ENCODE data around the gene COX18. TPM values are rescaled to one million over a fixed set of nuclear protein-coding genes. Genes with fewer than 3 reads are reported as not detected.

COX18 gene
- total RNA-seq, 1 experiment from 2014 or later, result 9.9 TPM

- POLR2A ChIA-PET, result no interaction called here
- H3K4me3 ChIP-seq (ENCODE audit: low read depth in 2 of 2, low read length in 2 of 2), result no peak overlapping the region
- no peaks in the 10 kb centered on the region for H3K9me3 ChIP-seq (ENCODE audit: control insufficient read depth, insufficient read depth, low read depth, low read length)
- CTCF ChIA-PET, result no interaction called here
- no TSS peak for BruUV-seq (replicated peaks)
- H3K27ac ChIP-seq (ENCODE audit: low read length), result no peak overlapping the region
- DNase-seq (ENCODE audit: low read depth, low spot score) (no peak), ATAC-seq (no peak)
- in situ Hi-C loops (cut with HindIII; ENCODE audit: low pct_unique_long_range_greater_than_20kb, low sequenced_read_pairs), result no loop called here
- intact Hi-C loops (cut with micrococcal nuclease; ENCODE audit: unreplicated experiment), result no loop called here
- no peaks in the 10 kb centered on the region for H3K27me3 ChIP-seq (ENCODE audit: control insufficient read depth, insufficient read depth, low read length)
- H3K4me1 ChIP-seq (ENCODE audit: control insufficient read depth, insufficient read depth, low read length), result no peaks in the 10 kb centered on the region
- no peaks in the 10 kb centered on the region for H3K36me3 ChIP-seq (ENCODE audit: control insufficient read depth, insufficient read depth, low read length)
- no peak for TF ChIP-seq TCF7L2 (IDR thresholded peaks at IDR 0.05; ENCODE audit: low read depth, low read length)
- TF ChIP-seq POLR2AphosphoS5 (IDR thresholded peaks at IDR 0.05; ENCODE audit: low read depth, low read length), result no peak
- no peak for TF ChIP-seq SIN3A (IDR thresholded peaks at IDR 0.05; ENCODE audit: borderline replicate concordance, insufficient read depth, low read depth, low read length)
- TF ChIP-seq REST (IDR thresholded peaks at IDR 0.05; ENCODE audit: insufficient read depth in 1 of 2, low read depth in 2 of 2, low read length in 1 of 2), result no peak
Observed at GRCh38 chr4:73053076-73053475, 16.4 kb downstream of the COX18 start.

GRCh38 chr4:73051625-73052024 lies 17.9 kb downstream of the COX18 start:
- Histone ChIP-seq H3K36me3 (ENCODE audit: control insufficient read depth, insufficient read depth, low read length) (no peaks in the 10 kb centered on the region), H3K4me1 (ENCODE audit: control insufficient read depth, insufficient read depth, low read length) (no peaks in the 10 kb centered on the region), H3K27me3 (ENCODE audit: control insufficient read depth, insufficient read depth, low read length) (no peaks in the 10 kb centered on the region), H3K9me3 (ENCODE audit: control insufficient read depth, insufficient read depth, low read depth, low read length) (no peaks in the 10 kb centered on the region), H3K4me3 (ENCODE audit: low read depth in 2 of 2, low read length in 2 of 2) (no peak overlapping the region), H3K27ac (ENCODE audit: low read length) (no peak overlapping the region)
- POLR2A ChIA-PET, result no interaction called here
- BruUV-seq (replicated peaks), result no TSS peak
- CTCF ChIA-PET, result no interaction called here
- in situ Hi-C loops (cut with HindIII; ENCODE audit: low pct_unique_long_range_greater_than_20kb, low sequenced_read_pairs), result no loop called here
- ATAC-seq, result no peak
- DNase-seq (ENCODE audit: low read depth, low spot score), result no peak
- TF ChIP-seq POLR2AphosphoS5 (IDR thresholded peaks at IDR 0.05; ENCODE audit: low read depth, low read length) (no peak), TCF7L2 (IDR thresholded peaks at IDR 0.05; ENCODE audit: low read depth, low read length) (no peak), SIN3A (IDR thresholded peaks at IDR 0.05; ENCODE audit: borderline replicate concordance, insufficient read depth, low read depth, low read length) (no peak), CTCF (IDR thresholded peaks at IDR 0.05) (no peak), REST (IDR thresholded peaks at IDR 0.05; ENCODE audit: insufficient read depth in 1 of 2, low read depth in 2 of 2, low read length in 1 of 2) (no peak)
- intact Hi-C loops (cut with micrococcal nuclease; ENCODE audit: unreplicated experiment), result no loop called here
